GM06990 (cell line): Measurements from ENCODE around the gene TRPM6.

Experiments used
- DNase-seq: peaks from one replicate; pipeline ENCODE4 v3.0.0-alpha.2; 2011; ENCODE audit not compliant: insufficient read length; ENCODE audit errors: extremely low read depth
- H3K27me3 ChIP-seq: replicated peaks from 2 replicates; pipeline ENCODE4 v1.6.0; 2011; ENCODE audit warnings: low read length; ENCODE audit not compliant: control insufficient read depth, insufficient read depth
- H3K36me3 ChIP-seq: 2 replicates; pipeline ENCODE4 v1.5.1; 2011; ENCODE audit warnings: low read length; ENCODE audit not compliant: control insufficient read depth, insufficient read depth
- H3K4me3 ChIP-seq: replicated peaks from 2 replicates; pipeline ENCODE4 v1.5.1; 2011; ENCODE audit warnings: low read depth, mild to moderate bottlenecking, control low read depth, low read length
- TF ChIP-seq, protein P1 (sequence below): IDR thresholded peaks from 2 replicates; pipeline ENCODE4 v1.5.1; 2011; ENCODE audit warnings: low read length, control low read depth, mild to moderate bottlenecking, inconsistent platforms; ENCODE audit not compliant: insufficient read depth, poor library complexity, severe bottlenecking

TRPM6 gene

DNA sequence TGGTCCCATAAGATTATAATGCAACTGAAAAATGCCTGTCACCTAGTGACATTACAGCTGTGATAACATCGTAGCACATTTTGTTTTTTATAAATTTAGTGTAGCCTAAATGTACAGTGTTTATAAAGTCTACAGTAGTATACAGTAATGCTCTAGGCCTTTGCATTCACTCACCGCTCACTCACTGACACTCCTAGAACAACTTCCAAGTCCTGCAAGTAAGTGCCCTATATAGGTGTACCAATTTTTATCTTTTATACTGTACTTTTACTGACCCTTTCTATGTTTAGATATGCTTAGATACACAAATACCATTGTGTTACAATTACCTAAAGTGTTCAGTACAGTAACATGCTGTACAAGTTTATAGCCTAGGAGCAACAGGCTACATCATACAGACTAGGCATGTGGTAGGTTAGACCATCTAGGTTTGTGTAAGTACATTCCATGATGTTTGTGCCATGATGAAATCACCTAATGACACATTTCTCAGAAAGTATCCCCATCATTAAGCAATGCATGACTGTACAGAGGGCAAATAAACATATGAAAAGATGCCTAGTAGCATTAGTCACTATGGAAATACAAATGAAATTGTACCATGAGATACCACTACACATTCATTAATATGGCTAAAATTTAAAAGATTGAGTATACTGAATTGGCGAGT is 127.6 kb downstream of the TRPM6 start:
- no peak overlapping the region for H3K4me3 ChIP-seq
- no peaks in the 10 kb centered on the region for H3K27me3 ChIP-seq
- DNase-seq = no peak
- TF ChIP-seq, protein P1, sequence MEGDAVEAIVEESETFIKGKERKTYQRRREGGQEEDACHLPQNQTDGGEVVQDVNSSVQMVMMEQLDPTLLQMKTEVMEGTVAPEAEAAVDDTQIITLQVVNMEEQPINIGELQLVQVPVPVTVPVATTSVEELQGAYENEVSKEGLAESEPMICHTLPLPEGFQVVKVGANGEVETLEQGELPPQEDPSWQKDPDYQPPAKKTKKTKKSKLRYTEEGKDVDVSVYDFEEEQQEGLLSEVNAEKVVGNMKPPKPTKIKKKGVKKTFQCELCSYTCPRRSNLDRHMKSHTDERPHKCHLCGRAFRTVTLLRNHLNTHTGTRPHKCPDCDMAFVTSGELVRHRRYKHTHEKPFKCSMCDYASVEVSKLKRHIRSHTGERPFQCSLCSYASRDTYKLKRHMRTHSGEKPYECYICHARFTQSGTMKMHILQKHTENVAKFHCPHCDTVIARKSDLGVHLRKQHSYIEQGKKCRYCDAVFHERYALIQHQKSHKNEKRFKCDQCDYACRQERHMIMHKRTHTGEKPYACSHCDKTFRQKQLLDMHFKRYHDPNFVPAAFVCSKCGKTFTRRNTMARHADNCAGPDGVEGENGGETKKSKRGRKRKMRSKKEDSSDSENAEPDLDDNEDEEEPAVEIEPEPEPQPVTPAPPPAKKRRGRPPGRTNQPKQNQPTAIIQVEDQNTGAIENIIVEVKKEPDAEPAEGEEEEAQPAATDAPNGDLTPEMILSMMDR = no peak
- H3K36me3 ChIP-seq = no peaks in the 10 kb centered on the region

DNA sequence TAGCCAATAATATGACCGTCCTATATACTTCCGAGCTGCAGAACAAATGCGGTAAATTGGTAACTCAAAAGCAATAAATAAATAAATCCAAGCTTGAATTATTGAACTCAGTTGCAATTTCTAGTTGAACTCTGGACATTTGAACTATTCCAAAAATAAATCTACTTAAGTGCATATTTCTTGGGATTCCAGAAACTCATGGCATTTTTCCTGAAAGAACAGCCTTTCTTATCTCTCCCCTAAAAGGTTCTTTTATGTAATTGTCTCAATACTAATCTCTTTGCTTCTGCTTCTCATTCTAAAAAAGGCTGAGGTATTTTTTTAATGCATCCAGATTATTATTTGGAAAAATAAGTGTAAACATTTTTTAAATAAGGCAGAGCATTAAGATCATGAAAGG is 131.7 kb downstream of the TRPM6 start:
- TF ChIP-seq, protein P1 = no peak
- Histone ChIP-seq H3K36me3 (no peaks in the 10 kb centered on the region), H3K27me3 (no peaks in the 10 kb centered on the region), H3K4me3 (no peak overlapping the region)
- DNase-seq = no peak

DNA sequence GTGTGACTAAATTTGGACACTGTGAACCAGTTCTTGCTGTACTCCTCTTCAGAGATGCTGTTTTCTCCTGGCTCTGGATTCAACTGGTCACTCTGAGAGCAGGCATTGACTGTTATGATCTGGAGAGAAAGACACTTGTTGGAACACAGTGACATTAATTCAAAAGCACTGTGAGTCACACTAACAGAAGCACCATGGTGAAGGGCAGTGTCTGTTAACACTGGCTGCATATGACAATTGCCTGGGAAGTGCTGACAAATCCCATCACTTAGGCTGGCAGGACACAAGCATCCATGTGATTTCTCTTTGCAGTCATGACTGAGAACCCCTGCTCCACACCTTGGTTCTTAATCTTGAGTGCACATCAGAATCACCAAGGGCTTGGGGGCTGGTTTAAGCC is 132.4 kb downstream of the TRPM6 start:
- no peaks in the 10 kb centered on the region for H3K27me3 ChIP-seq
- no peaks in the 10 kb centered on the region for H3K36me3 ChIP-seq
- DNase-seq = no peak
- H3K4me3 ChIP-seq = no peak overlapping the region
- TF ChIP-seq, protein P1 = no peak

DNA sequence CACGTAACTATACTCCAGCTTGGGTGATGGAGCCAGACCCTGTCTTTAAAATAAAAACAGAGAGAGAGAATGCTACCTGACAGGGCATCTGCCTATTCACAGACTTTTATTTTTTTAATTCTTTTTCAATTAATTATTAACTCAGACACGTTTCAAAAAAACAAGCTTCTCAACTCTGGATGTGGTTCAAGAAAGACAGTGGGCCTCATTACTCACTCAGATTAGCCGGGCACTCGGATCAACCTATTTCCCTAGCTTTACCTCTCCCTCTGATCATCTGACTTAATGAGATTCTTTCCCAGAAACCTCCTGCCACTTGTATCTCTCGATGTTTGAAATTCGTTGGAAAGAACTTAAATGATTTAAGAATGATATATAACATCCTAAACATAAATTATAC is 134.1 kb downstream of the TRPM6 start:
- Histone ChIP-seq H3K4me3 (no peak overlapping the region), H3K27me3 (no peaks in the 10 kb centered on the region), H3K36me3 (no peaks in the 10 kb centered on the region)
- no peak for DNase-seq
- TF ChIP-seq, protein P1 = no peak

DNA sequence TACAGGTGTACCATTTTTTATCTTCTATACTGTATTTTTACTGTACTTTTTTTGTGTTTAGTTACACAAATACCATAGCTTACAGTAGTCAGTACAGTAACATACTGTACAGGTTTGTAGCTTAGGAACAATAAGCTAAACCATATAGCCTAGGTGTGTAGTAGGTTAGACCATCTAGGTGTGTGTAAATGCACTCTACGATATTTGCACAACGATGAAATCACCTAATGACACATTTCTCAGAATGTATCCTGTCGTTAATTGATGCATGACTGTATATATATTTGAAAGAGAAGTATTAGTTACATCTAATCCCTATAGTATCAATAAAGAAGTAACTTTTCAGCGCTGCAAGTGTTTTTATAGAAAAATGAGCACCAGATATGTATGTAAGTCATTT is 138.8 kb downstream of the TRPM6 start:
- Histone ChIP-seq H3K27me3 (no peaks in the 10 kb centered on the region), H3K4me3 (no peak overlapping the region), H3K36me3 (no peaks in the 10 kb centered on the region)
- TF ChIP-seq, protein P1 = no peak
- DNase-seq = no peak
